Endothelial cell of umbilical vein (primary cell): ENCODE measurements around the gene TTC22.

Source experiments
- POLR2A ChIP-seq: IDR thresholded peaks from 2 replicates; pipeline ENCODE4 v1.6.1; 2012; ENCODE audit warnings: low read depth, mild to moderate bottlenecking, control low read depth, low read length
- TF ChIP-seq, protein P1 (sequence below), 2 donors: IDR thresholded peaks; 1 replicate in 1 of 2; 2 replicates in 1 of 2; pipeline ENCODE4 v1.5.1; 2011; ENCODE audit warnings: low read length in 2 of 2, mild to moderate bottlenecking in 2 of 2, moderate library complexity in 2 of 2, control low read depth in 1 of 2, inconsistent platforms in 1 of 2, low read depth in 1 of 2; ENCODE audit not compliant: insufficient read depth in 1 of 2; ENCODE audit errors: extremely low read depth in 1 of 2

DNA sequence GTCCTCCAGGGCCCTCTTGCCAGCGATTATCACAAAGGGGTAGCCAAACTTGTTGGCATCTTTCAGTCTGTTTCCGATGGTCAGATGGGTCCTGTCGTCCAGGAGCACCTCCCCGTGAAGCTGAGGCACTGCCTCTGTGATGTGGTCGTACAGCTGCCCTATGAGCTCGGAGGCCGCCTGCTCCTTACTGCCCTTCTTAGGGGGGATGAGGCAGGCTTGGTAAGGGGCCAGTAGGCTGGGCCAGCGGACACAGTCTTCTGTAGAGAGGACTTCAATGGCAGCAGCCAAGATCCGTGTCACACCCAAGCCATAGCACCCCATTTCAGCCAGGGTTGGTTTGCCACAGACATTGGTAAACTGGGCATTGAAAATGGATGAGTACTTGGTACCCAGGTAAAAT is 43.3 kb downstream of the TTC22 start:
- TF ChIP-seq, protein P1, sequence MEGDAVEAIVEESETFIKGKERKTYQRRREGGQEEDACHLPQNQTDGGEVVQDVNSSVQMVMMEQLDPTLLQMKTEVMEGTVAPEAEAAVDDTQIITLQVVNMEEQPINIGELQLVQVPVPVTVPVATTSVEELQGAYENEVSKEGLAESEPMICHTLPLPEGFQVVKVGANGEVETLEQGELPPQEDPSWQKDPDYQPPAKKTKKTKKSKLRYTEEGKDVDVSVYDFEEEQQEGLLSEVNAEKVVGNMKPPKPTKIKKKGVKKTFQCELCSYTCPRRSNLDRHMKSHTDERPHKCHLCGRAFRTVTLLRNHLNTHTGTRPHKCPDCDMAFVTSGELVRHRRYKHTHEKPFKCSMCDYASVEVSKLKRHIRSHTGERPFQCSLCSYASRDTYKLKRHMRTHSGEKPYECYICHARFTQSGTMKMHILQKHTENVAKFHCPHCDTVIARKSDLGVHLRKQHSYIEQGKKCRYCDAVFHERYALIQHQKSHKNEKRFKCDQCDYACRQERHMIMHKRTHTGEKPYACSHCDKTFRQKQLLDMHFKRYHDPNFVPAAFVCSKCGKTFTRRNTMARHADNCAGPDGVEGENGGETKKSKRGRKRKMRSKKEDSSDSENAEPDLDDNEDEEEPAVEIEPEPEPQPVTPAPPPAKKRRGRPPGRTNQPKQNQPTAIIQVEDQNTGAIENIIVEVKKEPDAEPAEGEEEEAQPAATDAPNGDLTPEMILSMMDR (IDR thresholded peaks at IDR 0.05; ENCODE audit: extremely low read depth in 1 of 2, insufficient read depth in 1 of 2, low read depth in 1 of 2, low read length in 2 of 2), result no peak
- TF ChIP-seq POLR2A, result no peak
